Stomach (tissue), 4 donors: ENCODE results near the gene CAPG.

ENCODE experiments used
- EP300 ChIP-seq: sonication (generic); formaldehyde crosslinking; IDR thresholded peaks from one replicate; pipeline ENCODE4 v1.6.1; 2017; ENCODE audit warnings: antibody characterized with exemption
- POLR2AphosphoS5 ChIP-seq, 3 donors: sonication (generic); formaldehyde crosslinking; IDR thresholded peaks; one replicate each; pipeline ENCODE4 v1.6.1; 2016; ENCODE audit warnings: antibody characterized with exemption in 3 of 3
- TF ChIP-seq, protein P1 (sequence below), 7 experiments: fragments of 450-650 bp in 4 of 7; fragments of 200-600 bp in 3 of 7; sonication (generic) in 3 of 7; IDR thresholded peaks; one replicate each; pipeline ENCODE4 v1.5.1; 2016 to 2019; ENCODE audit warnings: antibody characterized with exemption in 7 of 7, control low read depth in 2 of 7, mild to moderate bottlenecking in 1 of 7

GRCh38 chr2:85438201-85439024, 28.2 kb upstream of the CAPG start:
- TF ChIP-seq, protein P1, sequence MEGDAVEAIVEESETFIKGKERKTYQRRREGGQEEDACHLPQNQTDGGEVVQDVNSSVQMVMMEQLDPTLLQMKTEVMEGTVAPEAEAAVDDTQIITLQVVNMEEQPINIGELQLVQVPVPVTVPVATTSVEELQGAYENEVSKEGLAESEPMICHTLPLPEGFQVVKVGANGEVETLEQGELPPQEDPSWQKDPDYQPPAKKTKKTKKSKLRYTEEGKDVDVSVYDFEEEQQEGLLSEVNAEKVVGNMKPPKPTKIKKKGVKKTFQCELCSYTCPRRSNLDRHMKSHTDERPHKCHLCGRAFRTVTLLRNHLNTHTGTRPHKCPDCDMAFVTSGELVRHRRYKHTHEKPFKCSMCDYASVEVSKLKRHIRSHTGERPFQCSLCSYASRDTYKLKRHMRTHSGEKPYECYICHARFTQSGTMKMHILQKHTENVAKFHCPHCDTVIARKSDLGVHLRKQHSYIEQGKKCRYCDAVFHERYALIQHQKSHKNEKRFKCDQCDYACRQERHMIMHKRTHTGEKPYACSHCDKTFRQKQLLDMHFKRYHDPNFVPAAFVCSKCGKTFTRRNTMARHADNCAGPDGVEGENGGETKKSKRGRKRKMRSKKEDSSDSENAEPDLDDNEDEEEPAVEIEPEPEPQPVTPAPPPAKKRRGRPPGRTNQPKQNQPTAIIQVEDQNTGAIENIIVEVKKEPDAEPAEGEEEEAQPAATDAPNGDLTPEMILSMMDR (IDR thresholded peaks at IDR 0.05): no peak
- TF ChIP-seq EP300 (no peak), POLR2AphosphoS5 (IDR thresholded peaks at IDR 0.05) (no peak)
